ENCODE data around the gene EID3.

GRCh38 chr12:104319918-104320626 lies 16.5 kb downstream of the EID3 start:
- TF ChIP-seq CTCF (IDR thresholded peaks at IDR 0.05), result no peak
- no peak for TF ChIP-seq POLR2A (IDR thresholded peaks at IDR 0.05)
- TF ChIP-seq POLR2AphosphoS5 (IDR thresholded peaks at IDR 0.05), result no peak
- TF ChIP-seq EP300 (IDR thresholded peaks at IDR 0.05), result no peak
